ENCODE measurements around the gene HLA-C. TPM values are rescaled to one million over a fixed set of nuclear protein-coding genes. Genes with fewer than 3 reads are reported as not detected.

HLA-C gene
- total and polyA plus RNA-seq, 8 donors, result 92.7 to 500 (median 215) TPM

- Histone ChIP-seq H3K27ac (no peak overlapping the region), H3K9me3 (no peaks in the 10 kb centered on the region), H3K27me3 (peaks cover 0 to 42% (median 28%) of the 10 kb centered on the region in 3 donors), H3K4me1 (peaks cover 8 to 16% (median 11%) of the 10 kb centered on the region in 4 donors), H3K36me3 (no peaks in the 10 kb centered on the region), H3K4me3 (no peak overlapping the region)
- 53 to 88% (median 81%) methylated on average over 4 of the region's 4 CpGs for WGBS, 5 donors
- DNase-seq, result no peak
- intact Hi-C loops (cut with DNase I; ENCODE audit: low total_unique reads), result no loop called here
- no peak for TF ChIP-seq CTCF (IDR thresholded peaks at IDR 0.05)
- TF ChIP-seq POLR2AphosphoS5 (IDR thresholded peaks at IDR 0.05), result no peak
- TF ChIP-seq POLR2A (IDR thresholded peaks at IDR 0.05), result no peak
- no peak for TF ChIP-seq EP300 (IDR thresholded peaks at IDR 0.05)
Measured at GRCh38 chr6:31305703-31306219, 33.9 kb upstream of the HLA-C start.

- Histone ChIP-seq H3K27me3 (peaks cover 0 to 37% (median 24%) of the 10 kb centered on the region in 3 donors), H3K4me3 (no peak overlapping the region), H3K4me1 (peaks cover 8 to 16% (median 11%) of the 10 kb centered on the region in 4 donors), H3K27ac (no peak overlapping the region), H3K9me3 (no peaks in the 10 kb centered on the region), H3K36me3 (no peaks in the 10 kb centered on the region)
- DNase-seq, result no peak
- no peak for TF ChIP-seq POLR2A (IDR thresholded peaks at IDR 0.05)
- no peak for TF ChIP-seq EP300 (IDR thresholded peaks at IDR 0.05)
- no peak for TF ChIP-seq CTCF (IDR thresholded peaks at IDR 0.05)
- no peak for TF ChIP-seq POLR2AphosphoS5 (IDR thresholded peaks at IDR 0.05)
- 66 to 75% (median 68%) methylated on average over 4 of the region's 4 CpGs for WGBS, 5 donors
- intact Hi-C loops (cut with DNase I; ENCODE audit: low total_unique reads), result no loop called here
Measured at GRCh38 chr6:31304683-31305082, 32.8 kb upstream of the HLA-C start.

GRCh38 chr6:31300797-31301196, 28.9 kb upstream of the HLA-C start:
- no peak overlapping the region for H3K27ac ChIP-seq
- no peak for TF ChIP-seq EP300 (IDR thresholded peaks at IDR 0.05)
- no peak for TF ChIP-seq POLR2A (IDR thresholded peaks at IDR 0.05)
- TF ChIP-seq POLR2AphosphoS5 (IDR thresholded peaks at IDR 0.05), result no peak
- no peak for TF ChIP-seq CTCF (IDR thresholded peaks at IDR 0.05)
- no peaks in the 10 kb centered on the region for H3K9me3 ChIP-seq
- WGBS, 5 donors, result 14 to 93% (median 62%) methylated on average over 4 of the region's 4 CpGs
- no peaks in the 10 kb centered on the region for H3K4me1 ChIP-seq
- intact Hi-C loops (cut with DNase I; ENCODE audit: low total_unique reads), result no loop called here
- no peak overlapping the region for H3K4me3 ChIP-seq
- H3K36me3 ChIP-seq, result no peaks in the 10 kb centered on the region
- DNase-seq, result no peak
- H3K27me3 ChIP-seq, result peaks cover 0 to 22% (median 3%) of the 10 kb centered on the region in 3 donors

GRCh38 chr6:31299947-31300346, 28.1 kb upstream of the HLA-C start:
- intact Hi-C loops (cut with DNase I; ENCODE audit: low total_unique reads), result no loop called here
- peaks cover 0 to 25% (median 3%) of the 10 kb centered on the region in 3 donors for H3K27me3 ChIP-seq
- DNase-seq, result no peak
- TF ChIP-seq POLR2AphosphoS5 (IDR thresholded peaks at IDR 0.05) (no peak), EP300 (IDR thresholded peaks at IDR 0.05) (no peak), CTCF (IDR thresholded peaks at IDR 0.05) (no peak), POLR2A (IDR thresholded peaks at IDR 0.05) (no peak)
- no peaks in the 10 kb centered on the region for H3K36me3 ChIP-seq
- 31 to 86% (median 54%) methylated on average over 3 of the region's 3 CpGs for WGBS, 5 donors
- no peaks in the 10 kb centered on the region for H3K9me3 ChIP-seq
- H3K27ac ChIP-seq, result no peak overlapping the region
- H3K4me3 ChIP-seq, result no peak overlapping the region
- no peaks in the 10 kb centered on the region for H3K4me1 ChIP-seq
